GM20431 (cell line): ENCODE measurements around the gene SLC6A13.
"Not testable (repeated sequence)": the region's sequence is repeated elsewhere in the genome, so short reads cannot be mapped to it uniquely, and the experiment has no call there.

Experiments used
- in situ Hi-C: fragments of 300-500 bp; cut with MseI, MboI; formaldehyde crosslinking; loops from one replicate; pipeline ENCODE4 v1.15.0; 2020; ENCODE audit warnings: low sequenced_read_pairs; ENCODE audit not compliant: unreplicated experiment

Gene SLC6A13

GRCh38 chr12:236445-236844 lies 26.2 kb downstream of the SLC6A13 start:
- in situ Hi-C loops = no loop called here

GRCh38 chr12:235967-236366 lies 26.7 kb downstream of the SLC6A13 start:
- in situ Hi-C loops = not testable (repeated sequence)

- in situ Hi-C loops = no loop called here
Observed at GRCh38 chr12:234891-235415, 27.7 kb downstream of the SLC6A13 start.

GRCh38 chr12:234019-234418 lies 28.6 kb downstream of the SLC6A13 start:
- in situ Hi-C loops = no loop called here

GRCh38 chr12:233615-233968 lies 29.0 kb downstream of the SLC6A13 start:
- in situ Hi-C loops = no loop called here

- in situ Hi-C loops = no loop called here
Observed at GRCh38 chr12:232731-233614, 29.7 kb downstream of the SLC6A13 start.

- in situ Hi-C loops = no loop called here
Observed at GRCh38 chr12:230925-231671, 31.5 kb downstream of the SLC6A13 start.

GRCh38 chr12:229441-230191 lies 33.0 kb downstream of the SLC6A13 start:
- in situ Hi-C loops = no loop called here

- in situ Hi-C loops = no loop called here
Observed at GRCh38 chr12:228846-229200, 33.8 kb downstream of the SLC6A13 start.

GRCh38 chr12:227923-228845 lies 34.5 kb downstream of the SLC6A13 start:
- in situ Hi-C loops = no loop called here

GRCh38 chr12:227286-227915 lies 35.2 kb downstream of the SLC6A13 start:
- in situ Hi-C loops = no loop called here

- in situ Hi-C loops = no loop called here
Observed at GRCh38 chr12:226401-226800, 36.2 kb downstream of the SLC6A13 start.

- in situ Hi-C loops = no loop called here
Observed at GRCh38 chr12:225012-225411, 37.6 kb downstream of the SLC6A13 start.

GRCh38 chr12:224330-224729 lies 38.3 kb downstream of the SLC6A13 start:
- in situ Hi-C loops = no loop called here

GRCh38 chr12:223841-224240 lies 38.8 kb downstream of the SLC6A13 start:
- in situ Hi-C loops = no loop called here

GRCh38 chr12:221736-222135 lies 40.9 kb downstream of the SLC6A13 start:
- in situ Hi-C loops = no loop called here

GRCh38 chr12:220946-221550 lies 41.6 kb downstream of the SLC6A13 start:
- in situ Hi-C loops = no loop called here

GRCh38 chr12:220491-220890 lies 42.1 kb downstream of the SLC6A13 start:
- in situ Hi-C loops = no loop called here

- in situ Hi-C loops = no loop called here
Observed at GRCh38 chr12:219891-220352, 42.7 kb downstream of the SLC6A13 start.
